ENCODE measurements around the gene OR4D6. TPM values are rescaled to one million over a fixed set of nuclear protein-coding genes. Genes with fewer than 3 reads are reported as not detected.
A peak's percentile ranks its signal among the peaks of the same experiment; 100 is the strongest.
"Not testable (repeated sequence)": the region's sequence is repeated elsewhere in the genome, so short reads cannot be mapped to it uniquely, and the experiment has no call there.

OR4D6 gene
- total RNA-seq (2014; rRNA removed; shearing (Covaris generic)), result not detected in 2 replicates

DNA sequence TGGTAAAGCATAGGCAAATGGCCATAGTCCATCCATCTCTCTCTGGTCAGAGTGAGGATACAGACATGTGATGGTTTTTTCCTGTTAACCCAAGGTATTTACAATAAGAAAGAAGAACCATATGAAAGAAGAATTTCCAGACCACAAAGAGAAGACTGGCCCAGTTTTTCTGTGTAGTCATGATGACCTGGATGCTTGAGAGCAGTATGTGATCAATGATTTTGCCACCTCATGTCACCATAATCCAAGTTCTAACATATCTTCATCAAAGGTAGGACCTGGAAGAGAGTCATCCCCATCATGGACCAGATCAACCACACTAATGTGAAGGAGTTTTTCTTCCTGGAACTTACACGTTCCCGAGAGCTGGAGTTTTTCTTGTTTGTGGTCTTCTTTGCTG, at the start of gene OR4D6:
TSS of gene OR4D6 (plus strand) at position 301 of the 400 bp plus-strand sequence. CDS start at position 301, 0 bp downstream.
- DNase-seq (ENCODE audit: low read depth), result no peak

DNA sequence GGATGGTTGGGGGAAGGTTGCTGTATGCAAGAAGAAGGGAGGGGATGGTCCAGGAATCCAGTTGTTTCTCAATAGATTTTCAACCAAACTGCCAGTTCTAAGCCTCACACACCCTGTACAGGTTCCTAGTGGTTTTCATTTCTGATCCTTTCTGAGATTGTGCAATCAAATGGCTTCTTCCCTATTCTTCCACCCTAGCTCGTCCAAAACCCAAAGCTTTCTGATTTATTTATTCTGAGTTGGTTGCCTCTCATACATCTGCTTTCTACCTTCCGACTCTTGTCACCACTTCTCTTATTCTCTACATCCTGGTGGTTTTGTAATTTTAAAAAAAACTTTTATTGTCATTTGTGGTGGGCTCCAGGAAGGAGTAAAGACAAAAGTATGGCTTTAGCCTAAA, 43.1 kb upstream of the OR4D6 start:
- DNase-seq (ENCODE audit: low read depth), result no peak

DNA sequence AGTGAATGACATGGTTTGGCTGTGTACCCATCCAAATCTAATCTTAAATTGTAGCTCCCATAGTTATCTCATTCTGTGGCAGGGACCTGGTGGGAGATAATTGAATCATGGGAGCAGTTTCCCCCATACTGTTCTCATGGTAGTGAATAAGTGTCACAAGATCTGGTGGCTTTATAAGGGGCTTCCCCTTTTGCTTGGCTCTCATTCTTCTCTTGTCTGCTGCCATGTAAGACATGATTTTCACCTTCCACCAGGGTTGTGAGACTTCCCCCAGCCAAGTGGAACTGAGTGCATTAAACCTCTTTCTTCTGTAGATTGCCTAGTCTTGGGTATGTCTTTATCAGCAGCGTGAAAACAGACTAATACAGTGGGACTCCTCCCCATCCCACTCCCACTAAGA, 41.6 kb upstream of the OR4D6 start:
- DNase-seq (ENCODE audit: low read depth), result no peak

DNA sequence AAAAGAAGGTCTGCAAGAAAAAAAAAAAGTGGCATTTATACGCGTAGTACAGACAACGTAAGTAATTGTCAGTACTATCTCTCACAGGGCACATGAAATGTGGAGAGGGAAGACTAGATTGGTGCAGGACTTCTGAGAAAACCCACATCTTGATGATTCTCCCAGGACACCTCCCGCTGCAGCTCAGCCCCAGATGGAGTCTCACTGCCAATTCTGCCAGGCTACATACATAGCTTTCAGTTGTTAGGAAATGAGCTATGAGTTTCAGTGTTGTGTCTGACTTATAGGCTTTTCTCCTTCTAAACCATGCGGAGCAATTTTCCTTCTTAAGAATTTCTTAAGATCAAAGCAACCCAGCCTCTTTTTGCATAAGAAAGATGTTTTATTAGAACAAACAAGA, 40.1 kb upstream of the OR4D6 start:
- DNase-seq (ENCODE audit: low read depth), result no peak

DNA sequence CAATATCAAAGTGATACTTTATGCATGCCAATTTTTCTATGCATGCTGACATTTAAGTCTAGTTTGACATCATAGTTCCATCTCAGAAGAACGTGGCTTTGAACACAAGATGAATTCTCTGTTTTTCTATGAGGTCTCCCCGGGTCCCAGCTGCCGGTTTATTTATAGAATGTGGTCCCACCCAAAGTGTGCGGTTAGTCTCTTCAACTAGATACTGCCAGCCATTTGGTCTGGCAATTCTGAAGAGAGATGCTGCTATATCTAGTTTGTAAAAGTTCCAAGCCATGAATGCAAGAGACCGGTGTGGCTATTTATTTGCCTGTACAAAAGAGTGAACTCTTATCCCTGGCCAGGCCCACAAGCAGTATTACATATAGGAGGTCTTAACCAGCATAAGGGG, 39.7 kb upstream of the OR4D6 start:
- no peak for DNase-seq (ENCODE audit: low read depth)

DNA sequence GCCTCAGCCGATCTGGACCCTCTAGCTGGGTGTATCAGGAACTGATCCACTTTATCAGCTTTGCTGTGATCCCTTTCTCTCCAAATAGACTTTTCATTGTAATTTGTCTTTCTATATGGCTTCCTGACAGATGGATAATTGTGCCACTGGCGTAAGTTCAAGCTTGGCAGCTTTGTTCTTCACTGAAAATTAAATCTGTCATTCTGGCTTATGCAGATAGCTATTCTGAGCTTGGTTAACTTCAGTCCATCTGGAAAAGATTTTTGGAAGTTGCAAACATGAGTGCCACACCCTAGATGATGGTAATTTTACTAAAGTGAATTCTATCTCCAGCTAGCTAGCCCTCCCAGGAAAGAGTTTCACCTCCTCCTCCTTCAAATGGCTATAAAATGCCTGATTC, 38.6 kb upstream of the OR4D6 start:
- no peak for DNase-seq (ENCODE audit: low read depth)

DNA sequence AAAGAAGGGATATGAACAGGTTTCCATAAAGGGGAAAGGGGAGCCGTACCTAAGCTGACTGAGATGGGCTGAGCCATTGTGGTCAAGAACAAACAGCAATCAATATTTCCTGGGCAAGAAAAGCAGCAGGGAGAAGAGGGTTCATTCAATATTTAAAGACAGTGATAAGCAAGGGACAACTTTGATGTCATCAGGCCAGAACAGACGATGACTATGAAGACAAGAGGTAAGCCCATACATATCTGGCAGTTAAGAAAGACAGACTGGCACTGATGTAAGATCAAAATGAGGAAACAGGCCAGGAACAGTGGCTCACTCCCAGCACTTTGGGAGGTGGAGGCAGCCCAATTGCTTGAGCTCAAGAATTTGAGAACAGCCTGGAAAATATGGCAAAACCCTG, 32.9 kb upstream of the OR4D6 start:
- no peak for DNase-seq (ENCODE audit: low read depth)

DNA sequence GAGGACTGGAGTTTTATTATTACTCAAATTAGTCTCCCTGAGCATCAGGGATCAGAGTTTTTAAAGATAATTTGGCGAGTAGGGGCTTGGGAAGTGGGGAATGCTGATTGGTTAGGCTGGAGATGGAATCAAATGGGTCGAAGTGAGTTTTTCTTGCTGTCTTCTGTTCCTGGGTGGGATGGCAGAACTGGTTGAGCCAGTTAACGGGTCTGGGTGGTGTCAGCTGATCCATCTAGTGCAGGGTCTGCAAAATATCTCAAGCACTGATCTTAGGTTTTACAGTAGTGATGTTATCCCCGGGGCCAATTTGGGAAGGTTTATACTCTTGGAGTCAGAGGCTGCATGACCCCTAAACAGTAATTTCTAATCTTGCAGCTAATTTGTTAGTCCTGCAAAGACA, 31.6 kb upstream of the OR4D6 start:
- no peak for DNase-seq (ENCODE audit: low read depth)

DNA sequence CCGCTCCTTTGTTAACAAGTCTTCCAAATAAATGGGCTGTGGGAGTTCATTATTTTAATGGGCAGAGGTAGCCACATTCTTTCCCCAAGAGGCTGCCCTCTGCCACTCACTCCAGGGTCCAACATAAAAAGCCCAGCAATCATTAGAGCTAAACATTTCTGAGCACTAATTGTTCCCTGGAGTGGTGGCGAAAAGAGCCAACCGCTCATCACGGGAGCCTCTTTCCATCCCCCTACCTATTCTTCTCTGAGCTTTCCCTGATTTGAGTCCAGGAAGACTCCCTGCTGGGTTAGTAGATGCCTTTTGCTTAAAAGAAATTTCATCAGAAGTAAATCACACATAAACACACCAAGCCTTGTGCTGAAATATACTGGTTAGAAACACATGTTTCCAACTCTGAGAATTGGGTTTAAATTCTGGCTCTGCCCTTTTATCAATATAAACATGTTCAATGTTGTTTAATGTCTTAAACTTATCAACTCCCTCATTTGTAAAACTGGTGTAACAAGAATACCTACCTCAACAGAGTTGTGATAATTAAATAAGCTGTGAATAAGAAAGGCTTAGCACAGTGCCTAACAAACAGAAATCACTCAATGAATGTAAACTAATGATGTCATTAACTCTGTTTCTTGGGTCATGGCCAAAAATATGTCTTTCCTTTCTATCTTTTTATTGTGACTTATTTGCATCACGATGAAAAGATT, 30.2 kb upstream of the OR4D6 start, which contains the start of gene OR5A2:
TSS of gene OR5A2 (minus strand) at position 53 of the 707 bp plus-strand sequence. CDS start 3,460 bp downstream, outside the sequence.
- DNase-seq (ENCODE audit: low read depth), result no peak

DNA sequence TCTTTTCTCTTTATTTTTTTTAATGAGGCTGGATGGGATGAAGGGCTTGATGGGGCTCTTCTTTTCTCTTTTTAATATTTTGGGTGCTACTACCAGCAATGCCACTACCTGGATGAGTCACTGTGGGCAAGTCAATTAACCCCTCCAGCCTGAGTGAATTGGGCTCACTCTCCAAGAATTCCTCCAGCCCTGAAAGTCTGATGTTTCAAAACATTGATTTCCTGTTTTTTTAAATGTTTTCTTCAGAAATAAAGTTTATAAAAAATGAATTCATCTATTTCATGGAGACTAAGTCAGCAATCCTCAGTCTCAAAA, 29.7 kb upstream of the OR4D6 start:
- peak; percentile 4 for DNase-seq (ENCODE audit: low read depth)

DNA sequence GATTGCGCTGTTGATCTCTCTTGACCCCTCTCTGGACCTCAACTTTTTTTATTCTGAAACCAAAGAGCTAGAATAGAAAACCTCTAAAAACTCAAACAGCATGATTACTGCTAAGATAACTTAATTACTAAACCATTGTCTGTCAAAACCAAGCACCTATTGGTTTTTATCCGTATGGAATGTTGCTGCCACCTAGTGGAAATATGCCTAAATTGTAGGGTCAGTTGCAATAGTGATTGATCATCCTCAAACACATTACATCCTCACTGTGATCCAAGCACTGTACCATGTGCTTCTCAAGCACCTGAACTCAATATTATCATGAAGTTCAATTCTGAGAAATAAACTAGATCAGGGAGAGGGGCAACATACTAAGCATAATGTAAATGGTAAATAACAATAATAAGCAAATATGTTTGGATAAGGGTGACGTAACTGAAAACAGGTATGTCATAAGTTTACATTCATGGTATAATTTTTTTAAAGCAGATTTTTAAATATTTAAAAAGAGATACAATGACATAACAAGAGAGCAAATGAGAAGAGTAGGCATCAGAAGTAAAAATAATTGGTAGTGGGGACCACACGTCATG, 26.7 kb upstream of the OR4D6 start:
- DNase-seq (ENCODE audit: low read depth), result peak; percentile 28

DNA sequence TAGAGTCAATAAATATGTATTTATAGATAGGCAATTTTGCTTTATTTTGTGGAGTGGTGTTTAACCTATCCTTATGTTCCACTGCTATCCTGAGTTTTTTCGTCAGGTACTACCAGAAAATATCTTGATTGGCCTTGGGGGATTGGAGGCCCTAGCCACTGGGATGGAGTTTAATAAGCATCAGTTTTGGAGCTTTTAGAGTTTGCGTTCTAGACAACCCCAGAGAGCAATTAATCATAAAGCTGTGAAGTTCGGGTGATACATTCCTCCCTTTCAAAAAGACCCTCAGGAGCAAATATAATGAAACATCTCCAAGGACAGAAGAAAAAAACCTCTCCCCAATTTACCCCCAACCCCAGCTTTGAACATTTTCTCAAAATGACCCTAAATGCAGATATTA, 20.6 kb upstream of the OR4D6 start, which contains the start of gene OR5A1:
TSS of gene OR5A1 (plus strand) at position 301 of the 400 bp plus-strand sequence. CDS start 6,700 bp downstream, outside the sequence.
- DNase-seq (ENCODE audit: low read depth), result no peak

DNA sequence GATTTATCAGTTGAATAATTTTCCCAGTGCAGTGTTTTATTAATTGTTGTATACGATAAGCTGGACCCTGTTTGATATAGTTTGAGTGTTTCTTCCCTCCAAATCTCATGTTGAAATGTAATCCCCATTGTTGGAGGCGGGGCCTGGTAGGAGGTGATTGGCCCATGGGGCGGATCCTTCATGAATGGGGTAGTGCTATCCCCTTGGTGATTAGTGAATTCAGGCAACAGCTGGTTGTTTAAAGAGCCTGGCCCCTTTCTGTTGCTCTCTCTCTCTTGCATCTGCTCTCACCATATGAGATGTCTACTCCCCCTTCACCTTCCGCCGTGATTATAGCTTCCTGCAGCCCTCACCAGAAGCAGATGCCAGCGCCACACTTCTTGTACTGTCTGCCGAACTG, 19.0 kb upstream of the OR4D6 start:
- peak; percentile 2 for DNase-seq (ENCODE audit: low read depth)

DNA sequence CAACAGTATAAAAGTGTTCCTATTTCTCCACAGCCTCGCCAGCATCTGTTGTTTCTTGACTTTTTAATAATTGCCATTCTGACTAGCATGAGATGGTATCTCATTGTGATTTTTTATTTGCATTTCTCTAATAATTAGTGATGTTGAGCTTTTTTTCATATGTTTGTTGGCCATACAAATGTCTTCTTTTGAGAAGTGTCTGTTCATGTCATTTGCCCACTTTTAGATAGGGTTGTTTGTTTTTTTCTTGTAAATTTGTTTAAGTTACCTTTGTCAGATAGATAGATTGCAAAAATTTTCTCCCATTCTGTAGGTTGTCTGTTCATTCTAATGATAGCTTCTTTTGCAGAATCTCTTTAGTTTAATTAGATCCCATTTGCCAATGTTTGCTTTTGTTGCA, 11.1 kb upstream of the OR4D6 start:
- not testable (repeated sequence) for DNase-seq (ENCODE audit: low read depth)

DNA sequence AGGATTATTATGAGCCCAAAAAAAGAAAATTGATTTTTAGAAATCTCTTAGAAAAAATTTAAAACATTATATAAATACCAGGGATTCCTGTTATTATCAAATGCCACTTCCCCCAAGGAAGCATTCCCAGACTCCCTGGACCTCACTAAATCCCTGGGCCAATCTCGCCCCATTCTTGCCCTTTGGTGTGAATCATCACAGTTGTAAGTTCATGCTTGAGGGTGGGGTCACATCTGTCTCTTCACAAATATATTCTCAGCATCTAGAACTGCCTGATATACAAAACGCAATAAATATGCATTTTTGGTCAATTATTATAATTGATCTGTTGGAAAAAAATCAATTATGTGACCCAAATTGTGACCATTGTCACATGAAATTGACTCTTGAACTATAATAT, 8.3 kb upstream of the OR4D6 start:
- DNase-seq (ENCODE audit: low read depth), result no peak

DNA sequence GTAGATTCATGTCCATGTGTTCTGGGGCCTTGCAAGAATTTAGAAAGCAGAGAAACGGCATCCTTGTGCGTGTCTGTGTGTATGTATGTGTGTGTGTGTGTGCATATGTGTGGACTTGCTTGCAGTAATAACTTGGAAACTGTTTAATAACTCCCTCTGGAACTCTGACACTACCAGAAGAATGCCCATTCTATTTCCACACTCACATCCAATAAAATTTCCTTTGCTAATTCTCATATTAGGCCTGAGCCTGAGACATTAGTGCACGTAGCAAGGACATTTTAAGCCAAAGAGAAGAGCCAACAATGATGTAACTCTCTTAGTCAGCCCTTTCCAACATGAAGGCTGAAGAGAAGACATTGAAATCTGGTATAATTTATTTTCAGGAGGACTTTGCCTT, 3.2 kb downstream of the OR4D6 start:
- no peak for DNase-seq (ENCODE audit: low read depth)

DNA sequence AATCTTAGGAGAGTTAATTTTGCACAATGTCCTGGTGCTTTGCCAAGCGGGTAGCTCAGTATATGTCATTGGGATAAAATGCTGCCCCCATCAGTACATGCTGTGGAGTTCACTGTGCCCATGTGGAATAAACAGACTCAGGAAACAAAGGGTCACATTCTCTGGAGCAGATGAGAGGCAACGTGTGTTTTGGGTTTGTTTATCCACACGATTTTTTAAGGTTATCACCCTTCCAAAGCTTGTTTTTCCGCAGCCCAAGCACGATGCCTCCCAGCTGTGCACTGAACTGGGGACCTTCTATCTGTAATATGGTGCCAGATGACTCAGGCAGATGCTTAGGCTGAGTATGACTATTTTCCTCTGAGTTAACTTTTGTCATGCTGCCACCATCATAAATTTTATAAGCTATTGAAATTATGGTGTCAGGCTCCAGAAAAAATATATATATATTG, 6.5 kb downstream of the OR4D6 start:
- DNase-seq (ENCODE audit: low read depth), result peak; percentile 27

DNA sequence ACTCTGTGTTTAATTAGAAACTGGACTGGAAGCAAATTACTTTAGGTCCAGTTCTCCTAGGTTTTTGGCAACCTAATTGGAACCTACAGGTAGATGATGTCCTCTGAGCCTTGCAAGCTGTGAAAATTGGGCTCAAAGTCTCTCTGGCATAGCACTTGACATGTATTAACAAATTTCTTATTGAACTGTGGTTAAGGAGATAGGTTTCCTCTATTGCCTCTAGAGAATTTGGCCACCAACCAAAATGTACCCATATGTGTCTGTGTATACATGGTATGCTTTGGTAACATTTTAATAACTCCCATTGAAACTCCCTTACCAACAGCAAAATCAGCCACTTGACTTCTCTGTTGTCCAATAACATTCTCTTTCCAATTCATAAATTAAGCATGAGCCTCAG, 16.3 kb downstream of the OR4D6 start, which contains the start of gene OR4D10:
TSS of gene OR4D10 (plus strand) at position 301 of the 400 bp plus-strand sequence. CDS start 4,115 bp downstream, outside the sequence.
- no peak for DNase-seq (ENCODE audit: low read depth)

DNA sequence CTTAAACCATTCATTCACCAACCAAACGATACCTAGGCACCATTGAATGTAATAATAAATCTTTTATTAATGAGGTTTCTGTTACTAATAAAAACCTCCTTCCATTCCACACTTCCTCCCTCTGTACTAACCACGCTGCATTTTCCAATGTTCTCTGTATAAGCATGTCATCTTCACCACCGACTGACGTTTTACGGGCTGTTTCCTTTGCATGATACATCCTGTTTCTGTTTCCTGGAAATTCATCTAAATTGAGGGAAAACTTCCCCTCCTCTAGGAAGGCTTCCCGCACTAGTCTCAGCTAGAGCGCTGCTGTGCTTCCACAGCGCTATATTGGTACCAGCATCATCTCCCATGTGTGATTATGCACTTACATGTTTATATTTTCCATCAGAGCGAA, 18.4 kb downstream of the OR4D6 start:
- DNase-seq (ENCODE audit: low read depth), result no peak

DNA sequence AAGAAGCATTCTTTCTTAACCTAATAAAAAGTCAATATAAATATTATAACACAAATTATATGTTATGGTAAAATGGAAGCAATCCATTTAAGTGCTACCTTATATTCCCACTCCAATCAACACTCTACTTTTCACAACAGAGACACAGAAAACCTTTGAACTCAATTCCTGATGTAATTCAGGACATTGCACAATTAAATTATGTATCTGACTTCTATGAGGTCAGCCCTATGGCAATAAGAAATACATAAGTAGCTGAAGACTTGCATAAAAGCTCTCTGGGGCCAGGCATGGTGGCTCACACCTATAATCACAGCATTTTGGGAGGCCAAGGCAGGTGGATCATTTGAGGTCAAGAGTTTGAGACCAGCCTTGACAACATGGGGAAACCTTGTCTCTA, 23.1 kb downstream of the OR4D6 start:
- DNase-seq (ENCODE audit: low read depth), result no peak

DNA sequence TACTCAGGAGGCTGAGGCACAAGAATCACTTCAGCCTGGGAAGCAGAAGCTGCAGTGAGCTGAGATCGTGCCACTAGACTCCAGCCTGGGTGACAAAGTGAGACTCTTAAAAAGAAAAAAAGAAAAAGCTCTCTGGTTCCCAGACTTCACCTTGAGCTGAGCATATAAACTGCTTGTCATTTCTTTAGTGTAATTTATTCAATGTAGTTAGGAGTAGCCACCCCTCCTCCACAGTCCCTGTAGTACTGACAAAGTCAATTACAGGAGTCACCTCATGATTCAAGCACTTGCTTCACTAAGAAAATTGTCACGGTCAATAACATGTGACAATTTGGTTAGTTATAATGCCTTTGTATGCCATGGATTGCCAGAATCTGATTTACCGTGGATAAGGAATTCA, 23.6 kb downstream of the OR4D6 start:
- DNase-seq (ENCODE audit: low read depth), result no peak

DNA sequence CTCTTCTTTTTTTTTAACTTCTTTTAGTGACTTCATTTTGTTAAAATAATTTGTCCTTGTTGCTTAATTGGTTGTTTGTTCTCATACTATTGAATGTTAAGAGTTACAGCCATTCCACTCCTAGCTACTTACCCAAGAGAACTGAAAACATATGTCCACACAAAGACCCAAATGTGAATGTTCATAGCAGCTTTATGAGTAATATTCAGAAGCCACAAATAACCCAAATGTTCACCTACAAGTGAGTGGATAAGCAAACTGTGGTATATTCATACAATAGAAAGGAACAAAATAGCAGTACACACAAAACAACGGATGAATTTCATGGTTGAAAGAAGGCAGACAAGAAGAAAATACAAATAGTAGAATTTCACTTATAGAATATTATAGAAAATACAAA, 45.2 kb downstream of the OR4D6 start:
- no peak for DNase-seq (ENCODE audit: low read depth)

DNA sequence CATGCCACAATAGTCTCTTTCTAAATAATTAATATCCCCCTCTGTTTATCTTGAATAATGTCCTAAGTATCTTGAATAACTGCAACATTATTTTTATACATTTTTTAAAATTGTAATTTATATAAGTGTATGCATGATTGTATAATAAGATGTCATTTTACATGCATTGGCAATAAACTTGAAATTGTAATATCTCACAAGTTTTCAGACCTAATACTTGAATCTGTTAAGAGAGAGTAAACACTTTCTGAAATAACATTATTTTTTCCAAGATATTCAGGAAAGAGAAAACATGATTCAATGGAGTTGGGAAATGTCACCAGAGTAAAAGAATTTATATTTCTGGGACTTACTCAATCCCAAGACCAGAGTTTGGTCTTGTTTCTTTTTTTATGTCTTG, 46.5 kb downstream of the OR4D6 start, which contains the start of gene OR4D11:
TSS of gene OR4D11 (plus strand) at position 301 of the 400 bp plus-strand sequence. CDS start at position 301, 0 bp downstream.
- no peak for DNase-seq (ENCODE audit: low read depth)
